Transverse colon (tissue), 4 donors: Measurements from ENCODE around the gene CAVIN2. TPM values are rescaled to one million over a fixed set of nuclear protein-coding genes. Genes with fewer than 3 reads are reported as not detected.

ENCODE experiments used
- DNase-seq: peaks from one replicate; pipeline ENCODE4 v3.0.0-alpha.2; 2019
- H3K27ac ChIP-seq, 4 donors: fragments of 200-600 bp; sonication (generic); 2 replicates each; pipeline ENCODE4 v1.5.1; 2016 to 2018; ENCODE audit warnings: inconsistent platforms in 4 of 4
- H3K27me3 ChIP-seq: fragments of 200-600 bp; sonication (generic); 2 replicates; pipeline ENCODE4 v1.5.1; 2017; ENCODE audit warnings: inconsistent platforms
- H3K36me3 ChIP-seq, 4 donors: fragments of 200-600 bp; sonication (generic); 2 replicates each; pipeline ENCODE4 v1.5.1; 2017 to 2019; ENCODE audit warnings: inconsistent platforms in 4 of 4
- H3K4me1 ChIP-seq, 4 donors: fragments of 200-600 bp; sonication (generic); 2 replicates each; pipeline ENCODE4 v1.5.1; 2017 to 2020; ENCODE audit warnings: inconsistent platforms in 4 of 4
- H3K4me3 ChIP-seq, 4 donors: fragments of 200-600 bp; sonication (generic); 1 replicate in 1 of 4; 2 replicates in 3 of 4; pipeline versions ENCODE4 v1.5.1 to v1.6.1; 2017 to 2019; ENCODE audit warnings: inconsistent platforms in 4 of 4
- H3K9me3 ChIP-seq, 2 donors: fragments of 200-600 bp; sonication (generic); 2 replicates each; pipeline ENCODE4 v1.5.1; 2017 to 2019; ENCODE audit warnings: inconsistent platforms in 2 of 2
- CTCF ChIP-seq, 5 experiments: fragments of 200-600 bp in 3 of 5; fragments of 450-650 bp in 2 of 5; sonication (generic) in 3 of 5; IDR thresholded peaks; 1 replicate in 2 of 5; 2 replicates in 3 of 5; pipeline ENCODE4 v1.5.1; 2016 to 2017; ENCODE audit warnings: antibody characterized with exemption in 5 of 5, inconsistent platforms in 3 of 5, mild to moderate bottlenecking in 2 of 5, moderate library complexity in 1 of 5
- EP300 ChIP-seq: sonication (generic); formaldehyde crosslinking; IDR thresholded peaks from one replicate; pipeline ENCODE4 v1.6.1; 2017; ENCODE audit warnings: antibody characterized with exemption, low read depth
- POLR2A ChIP-seq: fragments of 450-650 bp; IDR thresholded peaks from one replicate; pipeline ENCODE4 v1.6.1; 2016; ENCODE audit warnings: antibody characterized with exemption, mild to moderate bottlenecking, moderate library complexity
- POLR2AphosphoS5 ChIP-seq, 3 donors: sonication (generic); formaldehyde crosslinking; IDR thresholded peaks; one replicate each; pipeline ENCODE4 v1.6.1; 2016; ENCODE audit warnings: antibody characterized with exemption in 3 of 3
- WGBS, 2 donors: methylation state at CpG; one replicate each; pipeline ENCODE4 v1.1.5; 2018; ENCODE audit warnings: low coverage in 1 of 2; 5-methylcytosine and 5-hydroxymethylcytosine counted together
- in situ Hi-C, 4 donors: fragments of 200-750 bp; cut with MboI; loops; one replicate each; pipeline versions ENCODE4 v1.15.0 to v1.15.1; 2017; ENCODE audit warnings: low sequenced_read_pairs in 3 of 4, low pct_ligation_motif_present in 1 of 4, low pct_unique_long_range_greater_than_20kb in 1 of 4
- intact Hi-C: fragments of 100-400 bp; cut with DNase I; formaldehyde crosslinking; loops from one replicate; pipeline ENCODE4 v1.15.1; 2023; ENCODE audit warnings: low total_unique reads
- total RNA-seq, 4 donors: library from RNA; depleted of rRNA; stranded (reverse); fragments of >200 nt; gene quantifications; one replicate each; pipeline ENCODE4 v1.1.0, GENCODE V29; 2016

The CAVIN2 gene
- total RNA-seq, 4 donors from 2014 or later = 21.3 to 59.3 (median 25.0) TPM

GRCh38 chr2:191864628-191865374 is 17.9 kb upstream of the CAVIN2 start:
- intact Hi-C loops = no loop called here
- TF ChIP-seq POLR2AphosphoS5 (IDR thresholded peaks at IDR 0.05) (no peak), POLR2A (no peak), EP300 (no peak), CTCF (IDR thresholded peaks at IDR 0.05) (no peak)
- Histone ChIP-seq H3K27ac (peak overlapping the region in 3 of 4 donors; percentile 15 to 80 (median 80)), H3K9me3 (no peaks in the 10 kb centered on the region), H3K4me3 (no peak overlapping the region), H3K4me1 (peaks cover 10 to 33% (median 18%) of the 10 kb centered on the region in 4 donors), H3K36me3 (no peaks in the 10 kb centered on the region), H3K27me3 (no peaks in the 10 kb centered on the region)
- no peak for DNase-seq
- 76 to 91% methylated on average over 5 to 7 of the region's 7 CpGs for WGBS, 2 donors
- in situ Hi-C loops = no loop called here

GRCh38 chr2:191863988-191864387 is 17.1 kb upstream of the CAVIN2 start:
- H3K9me3 ChIP-seq = no peaks in the 10 kb centered on the region
- H3K4me3 ChIP-seq = no peak overlapping the region
- intact Hi-C loops (no loop called here), in situ Hi-C loops (no loop called here)
- peaks cover 10 to 28% (median 18%) of the 10 kb centered on the region in 4 donors for H3K4me1 ChIP-seq
- TF ChIP-seq CTCF (IDR thresholded peaks at IDR 0.05) (no peak), EP300 (no peak), POLR2A (no peak), POLR2AphosphoS5 (IDR thresholded peaks at IDR 0.05) (no peak)
- no peaks in the 10 kb centered on the region for H3K27me3 ChIP-seq
- peak overlapping the region in 2 of 4 donors; percentile 80 for H3K27ac ChIP-seq
- WGBS, 2 donors = 82 to 90% methylated on average over 2 of the region's 2 CpGs
- no peak for DNase-seq
- H3K36me3 ChIP-seq = no peaks in the 10 kb centered on the region

- H3K4me3 ChIP-seq = no peak overlapping the region
- 82 to 90% methylated on average over 4 of the region's 4 CpGs for whole genome bisulfite sequencing, 2 donors
- DNase-seq = no peak
- TF ChIP-seq CTCF (IDR thresholded peaks at IDR 0.05) (no peak), EP300 (no peak), POLR2A (no peak), POLR2AphosphoS5 (IDR thresholded peaks at IDR 0.05) (no peak)
- no peaks in the 10 kb centered on the region for H3K36me3 ChIP-seq
- in situ Hi-C loops = no loop called here
- peaks cover 7 to 19% (median 16%) of the 10 kb centered on the region in 4 donors for H3K4me1 ChIP-seq
- H3K9me3 ChIP-seq = no peaks in the 10 kb centered on the region
- H3K27ac ChIP-seq = no peak overlapping the region
- intact Hi-C loops = no loop called here
- H3K27me3 ChIP-seq = no peaks in the 10 kb centered on the region
Observed at GRCh38 chr2:191862156-191862775, 15.4 kb upstream of the CAVIN2 start.

GRCh38 chr2:191860760-191861466 is 14.0 kb upstream of the CAVIN2 start:
- Histone ChIP-seq H3K27ac (no peak overlapping the region), H3K4me3 (no peak overlapping the region), H3K4me1 (peaks cover 0 to 8% (median 4%) of the 10 kb centered on the region in 4 donors), H3K9me3 (no peaks in the 10 kb centered on the region), H3K36me3 (no peaks in the 10 kb centered on the region), H3K27me3 (no peaks in the 10 kb centered on the region)
- TF ChIP-seq EP300 (no peak), CTCF (IDR thresholded peaks at IDR 0.05) (no peak), POLR2A (no peak), POLR2AphosphoS5 (IDR thresholded peaks at IDR 0.05) (no peak)
- intact Hi-C loops (no loop called here), in situ Hi-C loops (no loop called here)
- DNase-seq = no peak
- WGBS, 2 donors = 97% methylated on average over 1 of the region's 1 CpG; no CpG with 5 or more reads in 1 of the 2 donors
